OCI-LY7 (cell line): Measurements from ENCODE around the gene FCGR2B.

Experiments used
- CTCF ChIP-seq: fragments of 200-600 bp; sonication (generic); conservative IDR thresholded peaks from 2 replicates; pipeline ENCODE4 v1.5.1; 2014; ENCODE audit warnings: mild to moderate bottlenecking, antibody characterized with exemption, low read length, moderate library complexity, mixed read lengths
- EZH2phosphoT487 ChIP-seq: fragments of 200-600 bp; sonication (generic); IDR thresholded peaks from 2 replicates; pipeline ENCODE4 v1.6.1; 2018; ENCODE audit warnings: low read depth, borderline replicate concordance, mild to moderate bottlenecking, mixed run types, antibody characterized with exemption, low read length, moderate library complexity, mixed read lengths

GRCh38 chr1:161718559-161719324 lies 55.8 kb downstream of the FCGR2B start:
- TF ChIP-seq CTCF: no peak
- TF ChIP-seq EZH2phosphoT487: no peak
